ENCODE measurements around the gene KLHDC7A. TPM values are rescaled to one million over a fixed set of nuclear protein-coding genes. Genes with fewer than 3 reads are reported as not detected.

The KLHDC7A gene
- total RNA-seq, 4 donors from 2014 or later, result 0.48 to 7.6 (median 1.3) TPM

- Histone ChIP-seq H3K4me3 (no peak overlapping the region), H3K27me3 (peaks cover 0 to 31% (median 0%) of the 10 kb centered on the region in 4 donors), H3K36me3 (no peaks in the 10 kb centered on the region), H3K27ac (no peak overlapping the region), H3K9me3 (no peaks in the 10 kb centered on the region), H3K4me1 (no peaks in the 10 kb centered on the region)
- WGBS, 2 donors, result 60 to 66% methylated on average over 6 to 10 of the region's 11 CpGs
- TF ChIP-seq CTCF (IDR thresholded peaks at IDR 0.05), result no peak
- no peak for TF ChIP-seq POLR2A (IDR thresholded peaks at IDR 0.05)
- DNase-seq, result no peak
- intact Hi-C loops (cut with DNase I), result no loop called here
These were observed 7.4 kb upstream of the KLHDC7A start for GRCh38 chr1:18473195-18473815.

GRCh38 chr1:18474559-18475175, 6.1 kb upstream of the KLHDC7A start:
- WGBS, 2 donors, result 81 to 82% methylated on average over 10 of the region's 10 CpGs

GRCh38 chr1:18475234-18475905, 5.4 kb upstream of the KLHDC7A start:
- no peaks in the 10 kb centered on the region for H3K9me3 ChIP-seq
- DNase-seq, result no peak
- H3K27me3 ChIP-seq, result peaks cover 0 to 23% (median 0%) of the 10 kb centered on the region in 4 donors
- no peak overlapping the region for H3K27ac ChIP-seq
- H3K4me3 ChIP-seq, result no peak overlapping the region
- intact Hi-C loops (cut with DNase I), result no loop called here
- peaks cover 0 to 14% (median 0%) of the 10 kb centered on the region in 3 donors for H3K4me1 ChIP-seq
- TF ChIP-seq CTCF (IDR thresholded peaks at IDR 0.05) (no peak), POLR2A (IDR thresholded peaks at IDR 0.05) (no peak)
- no peaks in the 10 kb centered on the region for H3K36me3 ChIP-seq
- 67 to 70% methylated on average over 10 of the region's 10 CpGs for WGBS, 2 donors

More at GRCh38 chr1:18474559-18475175, 6.1 kb upstream of the KLHDC7A start:
- no peak for TF ChIP-seq POLR2A (IDR thresholded peaks at IDR 0.05)
- no peak for TF ChIP-seq CTCF (IDR thresholded peaks at IDR 0.05)
- Histone ChIP-seq H3K27ac (no peak overlapping the region), H3K4me1 (peaks cover 0 to 7% (median 0%) of the 10 kb centered on the region in 3 donors), H3K9me3 (no peaks in the 10 kb centered on the region), H3K36me3 (no peaks in the 10 kb centered on the region), H3K27me3 (peaks cover 0 to 19% (median 0%) of the 10 kb centered on the region in 4 donors), H3K4me3 (no peak overlapping the region)
- no peak for DNase-seq
- intact Hi-C loops (cut with DNase I), result no loop called here

GRCh38 chr1:18479454-18479853, 1.3 kb upstream of the KLHDC7A start:
- H3K9me3 ChIP-seq, result no peaks in the 10 kb centered on the region
- H3K4me1 ChIP-seq, result peaks cover 0 to 29% (median 0%) of the 10 kb centered on the region in 3 donors
- peaks cover 0 to 46% (median 0%) of the 10 kb centered on the region in 4 donors for H3K27me3 ChIP-seq
- intact Hi-C loops (cut with DNase I), result no loop called here
- TF ChIP-seq POLR2A (IDR thresholded peaks at IDR 0.05) (no peak), CTCF (IDR thresholded peaks at IDR 0.05) (no peak)
- peak overlapping the region in 2 of 4 donors; percentile 74 to 76 for H3K27ac ChIP-seq
- no peaks in the 10 kb centered on the region for H3K36me3 ChIP-seq
- DNase-seq, result no peak
- 67 to 74% methylated on average over 7 to 8 of the region's 8 CpGs for WGBS, 2 donors
- no peak overlapping the region for H3K4me3 ChIP-seq

Data from esophagus squamous epithelium (tissue), 5 donors.